ENCODE measurements around the gene NLE1. TPM values are rescaled to one million over a fixed set of nuclear protein-coding genes. Genes with fewer than 3 reads are reported as not detected.

Gene NLE1
- total RNA-seq, 2 donors from 2014 or later = 17.7 to 35.6 TPM

DNA sequence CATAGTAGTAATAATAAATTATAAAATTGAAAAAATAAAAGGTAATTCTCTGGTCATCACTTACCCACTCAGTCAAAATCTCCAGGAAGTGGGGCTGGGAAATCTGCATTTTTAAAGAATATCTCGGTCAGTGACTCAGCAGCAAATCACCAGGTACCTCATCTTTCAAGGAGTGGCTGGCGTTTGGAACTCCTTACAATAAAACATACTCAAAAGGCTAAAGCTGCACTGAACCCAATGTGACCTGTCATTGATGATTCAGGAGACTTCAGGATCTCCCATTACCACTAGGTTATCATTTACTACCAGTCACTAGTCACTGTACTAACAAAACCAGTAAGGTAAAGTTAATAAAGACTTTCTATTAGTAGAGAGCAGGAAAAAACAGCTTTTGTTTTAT is 57.1 kb downstream of the NLE1 start:
- no peak for ATAC-seq
- Mint-ChIP-seq H3K9me3 (no peaks in the 10 kb centered on the region), H3K27ac (peak overlapping the region in 1 of 2 donors; percentile 39), H3K36me3 (peaks cover 0 to 5% of the 10 kb centered on the region in 2 donors)
- no peak for DNase-seq (ENCODE audit: low spot score in 2 of 2)

DNA sequence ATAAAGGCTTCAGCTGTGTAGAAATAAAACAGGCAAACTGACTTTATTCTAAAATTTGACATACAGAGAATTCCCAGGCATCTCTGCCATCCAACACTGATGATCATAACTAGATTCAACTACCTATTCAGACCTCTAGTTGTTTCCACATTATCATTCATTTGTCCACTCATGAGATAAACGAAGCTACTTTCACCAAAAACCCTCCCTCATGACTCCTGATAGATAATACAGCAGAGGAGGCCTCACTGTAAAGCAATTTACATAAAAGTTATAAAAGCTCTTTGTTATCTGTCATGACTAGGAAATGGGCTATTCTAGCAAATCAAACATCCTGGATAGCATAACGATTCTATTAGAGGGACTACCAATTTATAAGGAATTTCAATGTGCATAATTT is 59.0 kb downstream of the NLE1 start:
- Mint-ChIP-seq H3K9me3 (no peaks in the 10 kb centered on the region), H3K36me3 (peaks cover 0 to 5% of the 10 kb centered on the region in 2 donors), H3K27ac (no peak overlapping the region)
- ATAC-seq = no peak
- DNase-seq (ENCODE audit: low spot score in 2 of 2) = no peak

DNA sequence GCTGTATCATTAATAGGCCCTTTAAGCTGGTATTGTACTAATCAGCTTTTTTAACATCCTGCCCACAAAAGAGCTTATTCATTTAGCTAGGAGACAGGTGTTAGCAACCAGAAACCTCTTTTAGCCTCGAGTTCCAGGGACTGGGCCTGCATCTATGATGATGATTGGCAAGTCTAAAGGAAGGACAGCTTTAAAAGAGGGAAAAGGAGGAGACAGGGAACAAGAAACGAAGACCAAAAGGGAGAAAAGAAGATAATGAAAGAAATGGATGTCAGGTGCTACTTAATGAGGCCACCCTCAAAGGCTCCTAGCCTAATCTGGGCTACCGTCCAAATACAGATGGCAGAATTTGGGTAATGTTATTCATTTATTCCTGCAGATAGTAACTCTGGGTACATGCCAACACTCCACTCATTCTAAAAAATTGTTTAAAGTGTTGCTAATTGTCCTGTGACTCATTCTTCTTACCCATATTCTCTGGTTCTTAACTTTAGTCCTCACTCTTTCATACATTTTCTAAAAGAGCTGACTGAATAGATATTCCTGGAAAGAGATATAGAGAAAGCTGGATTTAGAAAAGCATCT is 59.9 kb downstream of the NLE1 start:
- Mint-ChIP-seq H3K36me3 (peaks cover 0 to 8% of the 10 kb centered on the region in 2 donors), H3K27ac (no peak overlapping the region), H3K9me3 (no peaks in the 10 kb centered on the region)
- no peak for DNase-seq (ENCODE audit: low spot score in 2 of 2)
- peak; percentile 63 to 65 for ATAC-seq

DNA sequence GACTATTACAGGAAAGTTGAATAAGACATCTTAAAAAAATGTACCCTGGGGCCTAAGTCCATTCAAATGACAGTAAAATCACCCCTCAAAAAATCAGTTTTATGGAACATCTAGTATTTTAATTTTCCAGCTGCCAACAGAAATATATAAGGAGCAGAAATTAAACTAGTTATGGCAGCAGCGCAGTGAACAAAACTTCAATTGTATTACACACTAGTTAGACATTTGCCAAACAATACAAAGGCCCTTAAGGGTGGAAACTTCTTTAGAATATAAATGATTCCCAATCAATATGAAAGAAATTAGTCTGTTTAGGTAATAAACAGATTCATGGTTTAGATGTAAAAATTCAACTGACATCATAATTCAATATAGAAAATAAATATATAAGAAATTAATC is 60.5 kb downstream of the NLE1 start:
- no peak for ATAC-seq
- DNase-seq (ENCODE audit: low spot score in 2 of 2) = no peak
- peaks cover 0 to 8% of the 10 kb centered on the region in 2 donors for H3K36me3 Mint-ChIP-seq
- no peak overlapping the region for H3K27ac Mint-ChIP-seq
- no peaks in the 10 kb centered on the region for H3K9me3 Mint-ChIP-seq

DNA sequence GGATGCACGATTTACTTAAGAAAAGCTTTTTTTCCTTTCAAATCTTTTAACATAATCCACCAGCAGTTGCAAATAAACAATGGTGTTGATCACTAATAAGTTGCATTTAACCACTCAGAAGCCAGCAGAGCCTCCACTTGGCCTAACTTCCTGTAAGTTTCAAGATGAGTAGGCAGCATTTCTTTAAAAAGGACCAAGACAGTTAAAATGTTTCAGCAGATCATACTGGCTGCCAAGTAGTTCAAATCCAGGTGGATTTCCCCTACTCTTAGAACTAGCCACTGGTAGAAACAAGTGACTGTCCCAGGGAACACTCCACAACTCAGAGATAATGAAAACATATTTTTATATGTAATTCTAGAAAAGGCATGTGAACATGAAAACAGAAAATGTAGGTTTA is 61.6 kb downstream of the NLE1 start:
- H3K36me3 Mint-ChIP-seq = peaks cover 0 to 8% of the 10 kb centered on the region in 2 donors
- H3K27ac Mint-ChIP-seq = peak overlapping the region in 1 of 2 donors; percentile 75
- DNase-seq (ENCODE audit: low spot score in 2 of 2) (no peak), ATAC-seq (peak; percentile 69 to 74)
- no peaks in the 10 kb centered on the region for H3K9me3 Mint-ChIP-seq

DNA sequence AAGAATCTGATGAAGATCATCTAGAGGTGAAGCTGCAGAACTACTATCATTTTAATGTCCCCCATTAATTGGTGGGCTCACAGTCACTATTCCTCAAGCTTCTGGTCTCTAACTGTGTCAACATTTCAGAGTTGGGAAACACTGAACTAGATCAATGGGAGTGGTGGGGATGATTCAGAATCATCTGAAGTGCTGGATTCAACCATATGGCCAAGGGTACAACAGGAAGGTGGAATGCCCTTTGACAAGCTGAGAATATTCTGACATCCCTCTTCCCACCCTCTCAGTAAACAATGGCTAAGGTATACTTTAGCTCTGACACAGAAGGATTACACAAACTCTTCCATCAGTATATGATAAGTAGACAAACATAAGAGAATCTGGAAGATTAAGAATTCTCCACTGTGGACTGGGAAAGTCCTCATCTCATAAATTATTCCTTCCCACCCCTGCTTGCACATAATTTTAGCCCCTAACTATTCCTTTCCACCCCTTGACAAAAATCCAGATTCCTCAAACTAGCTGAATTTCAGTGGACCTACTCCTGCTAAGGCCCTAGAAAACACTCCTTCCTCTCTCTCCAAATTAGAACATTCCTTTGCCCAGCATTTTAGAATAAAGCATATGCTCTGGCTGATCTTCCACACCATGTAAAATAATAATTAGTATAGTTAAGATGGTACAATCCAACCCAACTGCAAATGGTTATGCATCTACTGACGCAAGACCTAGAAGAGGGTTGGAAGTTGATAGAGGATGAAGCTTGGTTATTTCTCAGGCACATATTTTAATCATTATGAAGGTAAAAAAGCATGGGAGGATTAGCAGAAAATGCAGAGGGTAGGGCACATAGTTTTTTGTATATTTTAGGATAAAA is 62.3 kb downstream of the NLE1 start:
- Mint-ChIP-seq H3K27ac (peak overlapping the region in 1 of 2 donors; percentile 16), H3K36me3 (peaks cover 0 to 8% of the 10 kb centered on the region in 2 donors), H3K9me3 (no peaks in the 10 kb centered on the region)
- ATAC-seq (no peak), DNase-seq (ENCODE audit: low spot score in 2 of 2) (no peak)

Other genes starting within 250 kb of the NLE1 start
- gene CCT6B, start 180.8 kb downstream of the NLE1 start, total RNA-seq = 1 to 10 TPM in 1 of 2 donors, under 1 TPM in 1; 0.48 to 1.5 TPM
- 10 to 100 TPM; 22.7 to 24.8 TPM for gene ZNF830, start 180.8 kb downstream of the NLE1 start, total RNA-seq
- gene LIG3, start 161.8 kb downstream of the NLE1 start, total RNA-seq = 100 to 1,000 TPM in 1 of 2 donors, 10 to 100 TPM in 1; 42.6 to 116 TPM
- gene RFFL, start 78.6 kb downstream of the NLE1 start, total RNA-seq = 10 to 100 TPM in 1 of 2 donors, 1 to 10 TPM in 1; 7.3 to 30.9 TPM
- gene RAD51D, start 22.4 kb downstream of the NLE1 start, total RNA-seq = 10 to 100 TPM; 30.4 TPM
- not detected for gene FNDC8, start 20.7 kb downstream of the NLE1 start, total RNA-seq
- gene UNC45B, start 5.5 kb upstream of the NLE1 start, total RNA-seq = under 1 TPM in 1 of 2 donors, not detected in 1; 0.07 TPM
- not detected for gene SLC35G3, start 52.1 kb upstream of the NLE1 start, total RNA-seq
- gene SLFN5, start 100.8 kb upstream of the NLE1 start, total RNA-seq = 10 to 100 TPM; 24.3 to 68.2 TPM
- gene SLFN11, start 231.3 kb upstream of the NLE1 start, total RNA-seq = 10 to 100 TPM; 64.6 to 96.7 TPM

All from activated naive CD4-positive, alpha-beta T cell treated with anti-CD3 and anti-CD28 coated beads, Interleukin-2, amount 50 U/mL, for 72 hours (primary cell).